GM18507 (cell line): ENCODE data around the gene MINDY1.
A peak's percentile ranks its signal among the peaks of the same experiment; 100 is the strongest.

Source experiments
- DNase-seq: peaks from one replicate; pipeline ENCODE4 v3.0.0; 2011; ENCODE audit warnings: low read depth; ENCODE audit not compliant: insufficient read length; ENCODE audit errors: extremely low spot score
- FAIRE-seq: peaks from 2 replicates; lab custom pipeline; 2011; peaks lifted over from hg19 to GRCh38; lab: Jason Lieb, UNC

MINDY1 gene

DNA sequence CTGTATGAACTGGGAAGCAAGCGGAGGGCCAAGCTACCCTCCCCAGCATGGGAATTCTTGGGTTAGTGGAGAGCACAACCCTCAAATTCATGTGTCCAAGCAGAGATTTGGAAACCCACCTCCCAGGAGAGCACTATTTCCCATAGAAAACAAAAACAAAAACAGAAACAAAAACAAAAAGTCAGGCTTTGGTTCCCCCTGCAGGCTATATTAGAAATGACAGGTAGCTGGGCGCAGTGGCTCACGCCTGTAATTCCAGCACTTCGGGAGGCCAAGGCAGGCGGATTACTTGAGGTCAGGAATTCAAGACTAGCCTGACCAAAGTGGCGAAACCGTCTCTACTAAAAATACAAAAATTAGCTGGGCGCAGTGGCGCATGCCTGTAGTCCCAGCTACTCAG is 10.8 kb downstream of the MINDY1 start:
- FAIRE-seq = peak; percentile 53

GRCh38 chr1:150995460-150995859 is 11.2 kb downstream of the MINDY1 start:
- no peak for DNase-seq
- no peak for FAIRE-seq

More for the DNA sequence above, 10.8 kb downstream of the MINDY1 start:
- DNase-seq = no peak

DNA sequence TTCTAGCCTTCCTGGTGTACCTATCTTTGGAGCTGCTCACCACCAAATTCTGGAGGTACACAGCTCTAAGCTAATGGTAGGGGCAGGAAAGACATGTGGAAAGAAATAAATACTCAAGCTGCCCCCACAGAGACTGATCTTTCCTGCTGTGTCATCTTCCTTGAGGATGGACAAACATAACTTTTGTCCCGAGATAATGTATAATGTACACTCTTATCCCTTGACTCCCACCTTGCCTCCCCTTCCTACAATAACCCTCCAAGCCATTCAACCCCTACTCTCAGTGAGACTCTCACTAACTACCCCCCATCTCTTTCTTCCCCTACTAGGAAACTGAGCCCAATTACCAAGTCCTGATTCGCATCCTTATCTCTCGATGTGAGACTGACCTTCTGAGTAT is 12.5 kb downstream of the MINDY1 start:
- FAIRE-seq (no peak), DNase-seq (no peak)

DNA sequence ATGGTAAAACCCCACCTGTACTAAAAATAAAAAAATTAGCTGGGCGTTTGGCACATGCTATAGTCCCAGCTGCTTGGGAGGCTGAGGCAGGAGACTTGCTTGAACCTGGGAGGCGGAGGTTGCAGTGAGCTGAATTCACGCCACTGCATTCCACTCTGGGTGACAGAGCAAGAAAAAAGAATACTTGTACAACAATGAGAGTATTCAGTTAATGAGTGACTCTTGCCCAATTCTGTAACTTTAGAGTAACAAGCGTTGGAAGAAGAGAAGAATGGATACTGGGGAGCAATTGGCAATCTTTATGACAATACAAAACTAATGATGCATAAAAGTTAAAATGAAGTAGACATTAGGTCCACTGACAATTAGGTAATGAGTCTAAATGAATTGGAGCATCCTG is 14.1 kb downstream of the MINDY1 start:
- FAIRE-seq = no peak

GRCh38 chr1:150987924-150988323 is 18.8 kb downstream of the MINDY1 start:
- FAIRE-seq (no peak), DNase-seq (no peak)

More for the DNA sequence above, 14.1 kb downstream of the MINDY1 start:
- DNase-seq = no peak

DNA sequence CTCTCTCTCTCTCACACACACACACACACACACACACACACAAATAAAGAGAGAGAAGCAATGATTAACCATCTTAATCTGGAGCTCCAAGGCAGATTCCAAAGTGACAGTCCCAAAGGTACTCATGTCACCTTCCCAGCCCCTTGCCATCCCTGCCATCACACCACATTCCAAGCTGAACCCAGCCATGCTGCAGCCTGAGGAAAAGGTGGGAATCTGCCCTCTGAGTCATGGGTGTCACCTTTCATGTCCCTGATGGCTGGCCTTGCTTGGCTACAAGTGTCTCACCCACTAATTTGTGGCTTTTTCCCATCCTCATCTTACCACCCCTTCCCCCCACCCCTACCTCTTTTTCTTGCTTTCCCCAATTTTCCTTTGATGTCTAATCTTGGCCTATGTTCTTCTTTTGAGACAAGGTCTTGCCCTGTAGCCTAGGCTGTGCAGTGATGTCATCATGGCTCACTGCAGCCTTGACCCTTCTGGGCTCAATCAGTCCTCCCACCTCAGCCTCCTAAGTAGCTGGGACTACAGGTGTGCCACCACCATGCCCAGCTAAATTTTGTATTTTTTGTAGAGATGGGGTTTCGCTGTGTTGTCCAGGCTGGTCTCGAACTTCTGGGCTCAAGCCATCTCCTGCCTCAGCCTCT is 21.4 kb downstream of the MINDY1 start:
- FAIRE-seq (no peak), DNase-seq (no peak)

- DNase-seq (no peak), FAIRE-seq (no peak)
These were observed 24.6 kb downstream of the MINDY1 start, which contains the start of gene ANXA9 for GRCh38 chr1:150981805-150982712. TSS of gene ANXA9 (plus strand) at chr1:150982292. CDS start at chr1:150983106, 814 bp downstream.

- no peak for DNase-seq
- no peak for FAIRE-seq
These were observed 25.4 kb downstream of the MINDY1 start for GRCh38 chr1:150981177-150981804.

GRCh38 chr1:150979092-150980056 is 27.3 kb downstream of the MINDY1 start:
- peak; percentile 85 for FAIRE-seq
- peak; percentile 81 for DNase-seq

- FAIRE-seq = no peak
These were observed 29.6 kb downstream of the MINDY1 start for GRCh38 chr1:150976879-150977694.

GRCh38 chr1:150976401-150976821 is 30.3 kb downstream of the MINDY1 start:
- DNase-seq = no peak
- no peak for FAIRE-seq

More at GRCh38 chr1:150976879-150977694, 29.6 kb downstream of the MINDY1 start:
- no peak for DNase-seq

DNA sequence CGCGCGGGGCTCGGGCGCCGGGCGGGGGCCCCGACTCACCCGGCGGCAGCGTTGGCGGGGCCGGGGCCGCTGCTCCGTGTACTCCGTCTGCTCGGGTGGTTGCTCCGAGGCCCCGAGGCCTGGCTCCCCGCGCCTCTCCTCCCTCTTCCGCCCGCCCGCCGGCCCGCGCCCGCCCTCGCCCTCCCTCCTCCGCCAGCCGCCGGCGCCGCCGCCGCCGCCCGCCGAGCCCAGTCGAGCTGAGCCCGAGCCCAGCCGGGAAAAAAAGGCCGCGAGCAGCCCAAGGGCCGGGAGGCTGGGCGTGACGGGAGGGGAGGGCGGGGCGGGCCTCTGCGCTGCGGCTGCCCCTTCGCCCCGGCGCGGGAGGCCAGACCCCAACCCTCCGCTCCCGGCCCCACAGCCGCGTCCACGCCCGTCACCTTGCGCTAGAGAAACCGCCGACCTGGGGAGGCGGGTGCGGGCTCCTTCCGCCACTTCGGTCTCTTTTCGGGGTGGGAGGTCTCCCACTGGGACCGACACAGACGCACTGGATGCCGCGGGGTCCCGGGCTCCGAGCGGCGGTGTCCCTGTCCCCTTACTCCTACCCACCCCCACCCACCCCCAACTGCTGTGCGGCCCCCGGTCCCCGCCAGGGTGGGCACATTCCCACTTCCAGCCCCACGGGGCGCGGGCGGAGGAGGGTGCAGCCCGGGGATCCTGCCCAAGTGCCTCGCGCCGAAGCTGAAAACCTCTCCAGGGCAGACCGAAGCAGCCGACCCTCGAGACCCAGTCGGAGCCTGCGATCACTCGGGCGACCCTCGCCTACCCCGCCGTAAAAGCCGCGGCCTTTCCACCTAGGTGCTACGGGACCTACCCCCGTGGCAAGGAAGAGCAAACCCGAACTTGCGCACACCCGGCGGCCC is 31.9 kb downstream of the MINDY1 start, which contains the start of gene CERS2:
TSS of gene CERS2 (minus strand) at position 256 of the 899 bp plus-strand sequence. CDS start 5,745 bp downstream, outside the sequence.
- peak; percentile 71 for DNase-seq
- FAIRE-seq = no peak

GRCh38 chr1:150973836-150974579 is 32.7 kb downstream of the MINDY1 start:
- FAIRE-seq = no peak
- no peak for DNase-seq

DNA sequence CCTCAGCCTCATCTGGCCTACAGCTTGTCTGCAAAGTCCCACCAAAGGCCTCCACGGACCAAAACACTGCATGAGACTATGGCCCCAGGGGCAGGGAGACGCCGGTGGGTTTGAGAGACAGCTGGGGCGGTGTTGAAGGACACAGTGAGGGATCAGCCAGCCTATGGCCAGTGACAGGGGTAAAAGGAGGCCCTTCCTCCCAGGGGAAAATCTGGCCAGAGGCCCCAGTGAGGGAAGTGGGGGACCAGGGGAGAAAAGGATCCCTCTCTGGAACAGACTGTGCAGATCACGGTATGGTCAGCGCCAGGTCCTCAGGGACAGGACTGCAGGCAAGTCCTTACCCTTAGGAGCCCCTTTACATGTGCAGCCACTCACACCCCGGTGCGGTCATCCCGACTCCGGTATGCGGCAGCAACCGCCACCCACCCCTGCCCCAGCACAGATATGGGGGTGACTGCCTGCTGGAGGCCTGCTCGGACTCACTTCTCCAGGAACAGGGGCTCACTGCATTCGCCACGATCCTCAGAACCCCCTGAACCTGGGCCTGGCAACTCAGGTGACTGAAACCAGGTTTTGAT is 33.4 kb downstream of the MINDY1 start:
- FAIRE-seq = no peak
- DNase-seq = no peak

GRCh38 chr1:150972417-150972940 is 34.2 kb downstream of the MINDY1 start:
- no peak for DNase-seq
- no peak for FAIRE-seq
